HCT116 (cell line): Measurements from ENCODE around the gene PROSER3. TPM values are rescaled to one million over a fixed set of nuclear protein-coding genes. Genes with fewer than 3 reads are reported as not detected.

Source experiments
- ATAC-seq: fragments of 200-7000 bp; cut with Tn5 transposase; 2 replicates; pipeline ENCODE4 v1.9.1; 2020; ENCODE audit warnings: mild to moderate bottlenecking, moderate library complexity
- BruUV-seq: library from RNA; stranded (reverse); fragments of 400-500 nt; replicated peaks from 2 replicates; lab custom pipeline; 2021; lab: Mats Ljungman, UMichigan
- CTCF ChIA-PET: fragments of 300-600 bp; sonication (Branson Sonifier 250); formaldehyde crosslinking; loops from one replicate; lab custom pipeline; 2021; ENCODE audit warnings: antibody characterized with exemption; lab: Charles Lee
- POLR2A ChIA-PET: fragments of 300-600, 350-600 bp; sonication (Branson Sonifier 250); formaldehyde crosslinking; loops from one replicate; lab custom pipeline; 2021; ENCODE audit warnings: antibody characterized with exemption; lab: Charles Lee
- RAD21 ChIA-PET, 2 experiments: fragments of 300-600 bp; sonication (Branson Sonifier 250); formaldehyde crosslinking; loops; one replicate each; lab custom pipeline; 2023; ENCODE audit warnings: low total read pairs in 2 of 2; ENCODE audit not compliant: uncharacterized antibody in 2 of 2, unreplicated experiment in 2 of 2, low non-redundant PET in 1 of 2; lab: Charles Lee
- DNase-seq: peaks from one replicate; pipeline ENCODE4 v3.0.0-alpha.2; 2010; ENCODE audit warnings: low read depth, low spot score
- H2AFZ ChIP-seq: fragments of 200-600 bp; shearing (Covaris generic), sonication (generic); 2 replicates; pipeline ENCODE4 v1.6.1; 2017; ENCODE audit warnings: low read depth, mixed run types, mixed read lengths, antibody characterized with exemption, low read length; ENCODE audit not compliant: poor library complexity, severe bottlenecking
- H3K27ac ChIP-seq: 2 replicates; pipeline ENCODE4 v1.5.1; 2012; ENCODE audit warnings: low read depth, low read length
- H3K27me3 ChIP-seq: fragments of 200-600 bp; sonication (generic); 2 replicates; pipeline ENCODE4 v1.6.1; 2016; ENCODE audit warnings: mixed run types, low read length, mixed read lengths; ENCODE audit not compliant: insufficient read depth
- H3K36me3 ChIP-seq, 2 experiments: fragments of 200-500 bp in 1 of 2; fragments of 200-600 bp in 1 of 2; sonication (Bioruptor generic) in 1 of 2; sonication (generic) in 1 of 2; 2 replicates each; pipeline versions ENCODE4 v1.5.1 to v1.6.1; 2014 to 2016; ENCODE audit warnings: low read length in 2 of 2, inconsistent platforms in 1 of 2, mixed read lengths in 1 of 2, mixed run types in 1 of 2; ENCODE audit not compliant: insufficient read depth in 2 of 2, control insufficient read depth in 1 of 2
- H3K4me1 ChIP-seq, 2 experiments: fragments of 200-600 bp in 1 of 2; sonication (generic) in 1 of 2; 2 replicates each; pipeline versions ENCODE4 v1.5.1 to v1.6.1; 2012 to 2017; ENCODE audit warnings: low read length in 2 of 2, inconsistent platforms in 1 of 2, mild to moderate bottlenecking in 1 of 2, mixed read lengths in 1 of 2, mixed run types in 1 of 2, moderate library complexity in 1 of 2; ENCODE audit not compliant: insufficient read depth in 2 of 2, control insufficient read depth in 1 of 2
- H3K4me2 ChIP-seq: fragments of 200-600 bp; sonication (generic); 2 replicates; pipeline ENCODE4 v1.6.1; 2017; ENCODE audit warnings: mixed run types, low read length, mixed read lengths
- H3K4me3 ChIP-seq, 2 experiments: fragments of 200-600 bp in 1 of 2; sonication (generic) in 1 of 2; replicated peaks in 1 of 2; 2 replicates each; pipeline ENCODE4 v1.5.1; 2011 to 2016; ENCODE audit warnings: low read length in 2 of 2, control low read depth in 1 of 2, low read depth in 1 of 2, mild to moderate bottlenecking in 1 of 2, mixed read lengths in 1 of 2, mixed run types in 1 of 2
- H3K79me2 ChIP-seq: fragments of 200-600 bp; sonication (generic); 2 replicates; pipeline ENCODE4 v1.6.1; 2017; ENCODE audit warnings: mild to moderate bottlenecking, mixed run types, low read length, moderate library complexity, mixed read lengths; ENCODE audit not compliant: insufficient read depth
- H3K9ac ChIP-seq: fragments of 200-600 bp; sonication (generic); 2 replicates; pipeline ENCODE4 v1.6.1; 2016; ENCODE audit warnings: low read length, mixed read lengths
- H3K9me2 ChIP-seq: fragments of 200-600 bp; sonication (generic), shearing (Covaris generic); 2 replicates; pipeline ENCODE4 v1.6.1; 2017; ENCODE audit warnings: mixed run types, mild to moderate bottlenecking, moderate library complexity; ENCODE audit not compliant: insufficient read depth
- H3K9me3 ChIP-seq, 2 experiments: fragments of 200-500 bp in 1 of 2; fragments of 200-600 bp in 1 of 2; sonication (Bioruptor generic) in 1 of 2; sonication (generic) in 1 of 2; 2 replicates each; pipeline ENCODE4 v1.6.1; 2014 to 2017; ENCODE audit warnings: low read length in 2 of 2, mixed read lengths in 2 of 2, inconsistent platforms in 1 of 2, low read depth in 1 of 2, mild to moderate bottlenecking in 1 of 2, mixed run types in 1 of 2, moderate library complexity in 1 of 2; ENCODE audit not compliant: control insufficient read depth in 1 of 2, insufficient read depth in 1 of 2
- H4K20me1 ChIP-seq: fragments of 200-600 bp; sonication (generic), shearing (Covaris generic); 2 replicates; pipeline ENCODE4 v1.6.1; 2017; ENCODE audit warnings: mixed run types, mild to moderate bottlenecking, moderate library complexity; ENCODE audit not compliant: insufficient read depth
- FOSL1 ChIP-seq: IDR thresholded peaks from 2 replicates; pipeline ENCODE4 v1.6.1; 2012; ENCODE audit warnings: low read depth
- POLR2A ChIP-seq: IDR thresholded peaks from 2 replicates; pipeline ENCODE4 v1.7.0; 2011; ENCODE audit warnings: borderline replicate concordance; ENCODE audit not compliant: insufficient read depth, insufficient read length; ENCODE audit errors: extremely low read depth
- POLR2AphosphoS5 ChIP-seq: IDR thresholded peaks from 2 replicates; pipeline ENCODE4 v1.6.1; 2011; ENCODE audit warnings: mild to moderate bottlenecking, low read depth, low read length, moderate library complexity
- RAD21 ChIP-seq: IDR thresholded peaks from 2 replicates; pipeline ENCODE4 v1.6.1; 2012; ENCODE audit warnings: low read depth, mild to moderate bottlenecking
- REST ChIP-seq: IDR thresholded peaks from 2 replicates; pipeline ENCODE4 v1.6.1; 2012; ENCODE audit warnings: low read depth
- SP1 ChIP-seq: IDR thresholded peaks from 2 replicates; pipeline ENCODE4 v1.6.1; 2012; ENCODE audit warnings: low read depth
- YY1 ChIP-seq: IDR thresholded peaks from 2 replicates; pipeline ENCODE4 v1.6.1; 2011; ENCODE audit warnings: low read length, low read depth, moderate library complexity, mild to moderate bottlenecking; ENCODE audit not compliant: insufficient replicate concordance; ENCODE audit errors: extremely low read depth
- ZFX ChIP-seq: fragments of 450-650 bp; IDR thresholded peaks from 2 replicates; pipeline ENCODE4 v1.6.1; 2017
- intact Hi-C: fragments of 100-400 bp; cut with micrococcal nuclease; formaldehyde crosslinking; loops from 2 replicates; pipeline ENCODE4 v1.10.0; 2022
- total RNA-seq: library from RNA; stranded (reverse); gene quantifications from one replicate; pipeline ENCODE4 v1.2.1, GENCODE V29; 2021; ENCODE audit not compliant: unreplicated experiment
- TF ChIP-seq, protein P1 (sequence below): IDR thresholded peaks from 2 replicates; pipeline ENCODE4 v1.6.1; 2011; ENCODE audit warnings: mild to moderate bottlenecking, low read length, moderate library complexity; ENCODE audit not compliant: insufficient replicate concordance; ENCODE audit errors: extremely low read depth

PROSER3 gene
- total RNA-seq, 1 experiment from 2014 or later: 42.5 TPM

DNA sequence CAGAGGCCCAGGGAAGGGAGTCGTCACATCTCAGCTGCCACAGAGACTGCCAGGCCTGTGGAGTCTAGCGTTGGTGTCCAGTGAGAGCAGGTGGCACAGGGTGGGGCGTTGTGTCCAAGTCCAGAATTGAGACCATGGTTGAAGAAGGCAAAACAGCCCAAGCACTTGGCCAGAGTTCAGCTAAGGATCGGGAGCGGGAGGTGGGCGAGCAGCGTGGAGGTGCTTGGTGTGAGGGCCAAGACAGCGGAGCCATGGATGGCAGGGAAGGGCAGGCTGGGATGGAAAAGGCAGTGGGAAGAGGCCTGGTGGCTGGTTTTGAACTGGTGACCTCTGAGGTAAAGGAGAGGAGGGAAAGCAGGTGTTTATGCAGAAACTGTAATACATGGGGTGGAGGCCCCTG is 23.7 kb upstream of the PROSER3 start:
- RAD21 ChIA-PET: no interaction called here
- Histone ChIP-seq H3K4me2 (no peak overlapping the region), H3K4me1 (no peaks in the 10 kb centered on the region; a peak in 1 of 4 replicates), H3K9me2 (no peaks in the 10 kb centered on the region), H3K27me3 (no peaks in the 10 kb centered on the region), H3K27ac (no peak overlapping the region), H4K20me1 (no peaks in the 10 kb centered on the region), H3K9ac (no peak overlapping the region), H3K9me3 (no peaks in the 10 kb centered on the region), H3K79me2 (no peaks in the 10 kb centered on the region), H2AFZ (no peak overlapping the region), H3K36me3 (peaks cover 40 to 49% of the 10 kb centered on the region in 2 experiments; a peak in 3 of 4 replicates), H3K4me3 (no peak overlapping the region)
- DNase-seq (no peak), ATAC-seq (no peak)
- POLR2A ChIA-PET: no interaction called here
- TF ChIP-seq POLR2A: no peak
- TF ChIP-seq RAD21: no peak
- no peak for TF ChIP-seq FOSL1
- no peak for TF ChIP-seq ZFX
- TF ChIP-seq REST: no peak
- no peak for TF ChIP-seq YY1
- no peak for TF ChIP-seq SP1
- TF ChIP-seq POLR2AphosphoS5: no peak
- TF ChIP-seq, protein P1, sequence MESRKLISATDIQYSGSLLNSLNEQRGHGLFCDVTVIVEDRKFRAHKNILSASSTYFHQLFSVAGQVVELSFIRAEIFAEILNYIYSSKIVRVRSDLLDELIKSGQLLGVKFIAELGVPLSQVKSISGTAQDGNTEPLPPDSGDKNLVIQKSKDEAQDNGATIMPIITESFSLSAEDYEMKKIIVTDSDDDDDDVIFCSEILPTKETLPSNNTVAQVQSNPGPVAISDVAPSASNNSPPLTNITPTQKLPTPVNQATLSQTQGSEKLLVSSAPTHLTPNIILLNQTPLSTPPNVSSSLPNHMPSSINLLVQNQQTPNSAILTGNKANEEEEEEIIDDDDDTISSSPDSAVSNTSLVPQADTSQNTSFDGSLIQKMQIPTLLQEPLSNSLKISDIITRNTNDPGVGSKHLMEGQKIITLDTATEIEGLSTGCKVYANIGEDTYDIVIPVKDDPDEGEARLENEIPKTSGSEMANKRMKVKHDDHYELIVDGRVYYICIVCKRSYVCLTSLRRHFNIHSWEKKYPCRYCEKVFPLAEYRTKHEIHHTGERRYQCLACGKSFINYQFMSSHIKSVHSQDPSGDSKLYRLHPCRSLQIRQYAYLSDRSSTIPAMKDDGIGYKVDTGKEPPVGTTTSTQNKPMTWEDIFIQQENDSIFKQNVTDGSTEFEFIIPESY: no peak
- CTCF ChIA-PET: no interaction called here
- intact Hi-C loops: no loop called here
- no TSS peak for BruUV-seq
